Activated CD8-positive, alpha-beta memory T cell treated with anti-CD3 and anti-CD28 coated beads for 36 hours (primary cell): ENCODE results near the gene PCNX3. TPM values are rescaled to one million over a fixed set of nuclear protein-coding genes. Genes with fewer than 3 reads are reported as not detected.

ENCODE experiments used
- CTCF ChIA-PET: fragments of 350-600 bp; sonication (Branson Sonifier 250); formaldehyde crosslinking; loops from one replicate; lab custom pipeline; 2021; ENCODE audit warnings: antibody characterized with exemption; lab: Charles Lee
- POLR2A ChIA-PET: fragments of 350-600 bp; sonication (Branson Sonifier 250); formaldehyde crosslinking; loops from one replicate; lab custom pipeline; 2021; ENCODE audit warnings: antibody characterized with exemption; lab: Charles Lee
- total RNA-seq, 2 experiments: library from RNA; stranded (reverse); gene quantifications; one replicate each; pipeline ENCODE4 v1.2.3, GENCODE V29; 2021

PCNX3 gene
- total RNA-seq, 2 experiments from 2014 or later = 41.0 to 46.6 TPM

DNA sequence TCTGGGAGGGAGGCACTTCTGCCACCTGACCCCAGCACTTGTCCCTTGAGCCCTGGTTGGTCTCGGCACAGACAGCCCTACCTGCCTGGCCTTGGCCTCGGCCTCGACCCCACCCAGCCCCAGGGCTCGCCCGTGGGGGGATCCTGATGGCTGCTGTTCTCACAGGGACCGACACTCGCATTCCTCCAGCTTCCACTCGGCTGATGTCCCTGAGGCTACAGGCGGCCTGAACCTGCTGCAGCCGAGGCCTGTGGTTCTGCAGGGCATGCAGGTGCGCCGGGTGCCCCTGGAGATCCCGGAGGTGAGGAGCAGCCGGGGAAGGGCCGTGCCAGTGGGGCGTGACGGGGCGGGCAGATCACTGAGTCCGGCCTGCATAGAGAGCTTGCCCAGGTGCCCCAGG is 5.1 kb downstream of the PCNX3 start:
- POLR2A ChIA-PET = no interaction called here

DNA sequence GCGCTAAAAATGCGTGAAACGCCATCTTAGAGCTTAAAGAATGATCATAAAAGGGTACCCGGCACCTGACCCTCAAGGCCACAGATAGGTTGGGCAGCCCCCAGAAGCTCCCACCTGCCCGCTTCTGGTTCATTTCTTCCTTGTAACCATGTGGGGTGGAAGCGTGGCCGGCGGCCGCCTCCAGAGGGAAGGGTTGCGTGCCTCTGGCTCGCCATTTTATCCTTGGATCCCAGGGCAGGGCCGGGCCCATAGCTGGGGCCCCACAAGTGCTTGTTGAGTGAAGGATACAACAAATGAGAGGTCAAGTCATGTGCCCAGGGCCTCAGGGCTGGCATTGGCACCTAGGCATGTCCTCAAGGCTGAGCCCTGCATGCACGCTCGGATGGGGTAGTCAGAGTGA is 5.9 kb downstream of the PCNX3 start:
- ChIA-PET POLR2A (interaction anchor here (1.1 kb wide), 1 partner anchor 9 kb away, joined by 3 read pairs; no protein-coding TSS in a partner anchor), CTCF (interaction anchor here (0.6 kb wide), 1 partner anchor 46 kb away, joined by 3 read pairs; no protein-coding TSS in a partner anchor)

More for the DNA sequence above, 5.1 kb downstream of the PCNX3 start:
- CTCF ChIA-PET = no interaction called here

DNA sequence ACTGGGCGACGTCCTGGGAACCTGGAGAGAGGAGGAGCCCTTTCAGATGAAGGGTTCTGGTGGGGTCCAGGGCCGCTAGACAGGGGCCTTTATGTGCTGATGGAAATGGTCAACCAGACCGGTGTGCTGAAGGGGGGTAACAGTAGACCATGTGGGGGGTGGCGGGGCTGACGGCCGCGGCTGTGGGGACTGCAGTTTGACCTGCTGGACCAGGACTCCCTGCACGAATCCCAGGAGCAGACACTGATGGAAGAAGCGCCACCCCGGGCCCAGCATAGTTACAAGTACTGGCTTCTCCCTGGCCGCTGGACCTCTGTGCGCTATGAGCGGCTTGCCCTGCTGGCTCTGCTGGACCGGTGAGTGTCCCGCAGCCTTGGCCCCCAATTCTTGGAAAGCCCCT is 6.4 kb downstream of the PCNX3 start:
- ChIA-PET CTCF (interaction anchor here (0.6 to 1.6 kb wide), 2 partner anchors 11 to 46 kb away, joined by 3 to 4 read pairs; no protein-coding TSS in a partner anchor), POLR2A (interaction anchor here (1.1 kb wide), 1 partner anchor 9 kb away, joined by 3 read pairs; no protein-coding TSS in a partner anchor)

DNA sequence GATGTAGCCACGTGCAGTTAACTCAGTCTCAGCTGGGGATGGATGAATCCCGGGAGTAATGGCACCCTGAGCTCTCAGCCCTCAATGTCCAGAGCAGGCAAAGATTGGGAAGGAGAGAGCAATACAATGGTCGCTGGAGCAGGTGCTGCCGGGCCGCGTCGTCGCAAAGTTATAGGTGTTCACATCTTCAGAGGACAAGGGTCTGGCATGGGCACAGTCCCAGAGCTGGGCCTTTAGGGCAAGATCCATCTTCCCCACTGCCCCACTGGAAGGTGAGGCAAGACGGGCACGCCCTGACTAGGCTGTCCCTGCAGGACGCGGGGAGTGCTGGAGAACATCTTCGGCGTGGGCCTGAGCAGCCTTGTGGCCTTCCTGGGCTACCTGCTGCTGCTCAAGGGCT is 7.6 kb downstream of the PCNX3 start:
- CTCF ChIA-PET = interaction anchor here (0.6 to 1.6 kb wide), 3 partner anchors 10 to 331 kb away, joined by 3 to 4 read pairs (median 3); partner anchors contain the start of gene SIPA1
- POLR2A ChIA-PET = interaction anchor here (1.0 kb wide), 1 partner anchor 15 kb away, joined by 4 read pairs; the partner anchor contains the start of gene SIPA1

DNA sequence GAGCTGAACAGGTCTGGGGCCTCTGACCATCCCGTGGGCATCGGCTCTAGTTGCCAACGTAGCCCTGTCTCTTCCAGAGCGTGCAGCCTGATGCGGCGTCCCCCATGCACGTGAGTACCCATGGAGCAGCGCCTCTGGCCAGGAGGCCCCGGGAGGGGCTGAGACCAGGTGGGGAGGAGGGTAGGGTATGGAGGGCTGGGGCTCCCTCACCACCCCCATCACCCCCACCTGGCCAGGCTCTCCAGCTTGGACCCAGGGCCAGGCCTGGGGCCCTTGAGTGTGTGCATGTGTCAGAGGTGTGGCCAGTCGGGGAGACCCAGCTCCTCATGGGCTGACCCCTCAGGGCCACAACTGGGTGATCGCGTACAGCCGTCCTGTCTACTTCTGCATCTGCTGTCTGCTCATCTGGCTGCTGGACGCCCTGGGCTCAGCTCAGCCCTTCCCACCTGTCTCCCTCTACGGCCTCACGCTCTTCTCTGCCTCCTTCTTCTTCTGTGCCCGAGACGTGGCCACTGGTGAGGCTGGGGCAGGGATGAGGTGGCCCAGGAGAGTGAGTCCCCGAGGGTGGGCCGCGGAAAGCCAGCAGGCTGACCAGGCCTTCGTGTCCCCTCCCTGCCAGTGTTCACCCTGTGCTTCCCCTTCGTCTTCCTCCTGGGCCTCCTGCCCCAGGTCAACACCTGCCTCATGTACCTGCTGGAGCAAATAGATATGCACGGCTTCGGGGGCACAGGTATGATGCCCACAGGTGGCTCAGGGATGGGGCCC is 8.5 kb downstream of the PCNX3 start:
- ChIA-PET POLR2A (interaction anchor here (0.7 kb wide), 1 partner anchor 28 kb away, joined by 3 read pairs; no protein-coding TSS in a partner anchor), CTCF (interaction anchor here (1.0 kb wide), 1 partner anchor 14 kb away, joined by 3 read pairs; the partner anchor contains the start of gene SIPA1)

DNA sequence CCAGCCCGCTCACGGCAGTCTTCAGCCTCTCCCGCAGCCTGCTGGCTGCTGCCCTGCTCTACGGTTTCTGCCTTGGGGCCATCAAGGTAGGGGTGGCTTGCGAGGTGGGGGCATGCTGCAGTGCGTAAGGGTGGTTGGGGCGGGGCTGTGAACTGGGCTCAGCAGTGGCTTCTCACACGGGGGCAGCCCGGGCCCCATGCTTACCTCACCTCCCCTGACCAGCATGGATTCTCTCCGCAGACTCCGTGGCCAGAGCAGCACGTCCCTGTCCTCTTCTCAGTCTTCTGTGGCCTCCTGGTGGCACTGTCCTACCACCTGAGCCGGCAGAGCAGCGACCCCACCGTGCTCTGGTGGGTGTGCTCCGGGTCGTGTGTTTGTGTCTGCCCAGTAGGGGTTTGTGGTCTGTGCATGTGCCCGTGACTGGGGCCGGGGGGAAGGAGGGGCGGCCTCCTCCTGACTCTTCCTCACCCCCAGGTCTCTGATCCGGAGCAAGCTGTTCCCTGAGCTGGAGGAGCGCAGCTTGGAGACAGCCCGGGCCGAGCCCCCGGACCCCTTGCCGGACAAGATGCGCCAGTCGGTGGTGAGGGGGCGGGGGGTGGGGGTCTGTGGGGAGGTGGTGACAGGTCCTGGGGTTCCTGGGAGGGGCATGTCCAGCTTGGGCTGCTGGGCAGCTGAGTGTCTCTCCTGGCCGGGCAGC is 9.5 kb downstream of the PCNX3 start:
- ChIA-PET CTCF (interaction anchor here (0.8 to 2.3 kb wide), 9 partner anchors 8 to 155 kb away, joined by 3 to 9 read pairs (median 5); partner anchors contain the start of genes AP5B1, EHBP1L1 and RNASEH2C), POLR2A (no interaction called here)

DNA sequence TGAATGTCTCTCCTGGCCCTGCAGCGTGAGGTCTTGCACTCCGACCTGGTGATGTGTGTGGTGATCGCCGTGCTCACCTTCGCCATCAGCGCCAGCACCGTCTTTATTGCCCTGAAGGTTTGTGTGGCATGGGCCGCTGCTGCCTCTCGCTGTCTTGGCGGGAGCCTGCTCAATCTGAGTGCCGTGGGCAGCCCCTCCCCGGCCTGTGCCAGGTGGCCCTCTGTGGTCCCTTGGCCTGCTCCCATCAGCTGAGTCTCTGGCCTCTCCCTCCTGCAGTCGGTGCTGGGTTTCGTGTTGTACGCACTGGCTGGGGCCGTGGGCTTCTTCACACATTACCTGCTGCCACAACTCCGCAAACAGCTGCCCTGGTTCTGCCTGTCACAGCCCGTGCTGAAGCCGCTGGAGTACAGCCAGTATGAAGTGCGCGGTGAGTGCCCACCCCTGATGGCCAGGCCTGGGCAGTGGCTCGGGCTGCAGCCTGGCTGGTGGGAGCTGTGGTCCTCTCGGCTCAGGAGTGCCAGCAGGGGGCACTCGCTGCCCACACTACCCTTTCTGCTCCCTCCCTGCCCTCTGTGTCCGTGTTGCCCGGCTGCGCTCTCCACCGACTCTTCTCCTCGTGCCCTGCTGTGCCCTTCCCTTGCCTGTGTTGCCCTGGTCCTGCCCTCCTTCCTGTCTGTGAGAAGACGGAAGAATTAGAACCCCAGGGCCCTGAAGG is 10.2 kb downstream of the PCNX3 start:
- ChIA-PET POLR2A (interaction anchor here (0.7 kb wide), 1 partner anchor 13 kb away, joined by 3 read pairs; the partner anchor contains the start of gene SIPA1), CTCF (interaction anchor here (0.6 to 2.3 kb wide), 13 partner anchors 9 to 757 kb away, joined by 3 to 9 read pairs (median 4); partner anchors contain the start of genes AP5B1, EHBP1L1, KAT5 and MUS81)

DNA sequence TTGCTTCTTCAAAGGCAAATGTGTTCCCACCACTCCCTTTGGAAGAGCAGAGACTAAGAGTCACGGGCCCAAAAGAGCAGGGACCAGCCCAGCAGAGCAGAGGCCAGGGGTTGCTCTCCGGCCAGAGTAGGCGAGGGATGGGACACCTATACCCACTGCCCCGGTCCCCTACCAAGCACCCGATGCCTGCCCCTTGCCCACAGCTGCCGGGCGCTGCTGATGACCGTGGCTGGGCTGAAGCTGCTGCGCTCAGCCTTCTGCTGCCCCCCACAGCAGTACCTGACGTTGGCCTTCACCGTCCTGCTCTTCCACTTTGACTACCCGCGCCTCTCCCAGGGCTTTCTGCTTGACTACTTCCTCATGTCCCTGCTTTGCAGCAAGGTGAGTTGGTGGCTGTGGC is 11.6 kb downstream of the PCNX3 start:
- POLR2A ChIA-PET = interaction anchor here (0.5 kb wide), 1 partner anchor 341 kb away, joined by 3 read pairs; no protein-coding TSS in a partner anchor

DNA sequence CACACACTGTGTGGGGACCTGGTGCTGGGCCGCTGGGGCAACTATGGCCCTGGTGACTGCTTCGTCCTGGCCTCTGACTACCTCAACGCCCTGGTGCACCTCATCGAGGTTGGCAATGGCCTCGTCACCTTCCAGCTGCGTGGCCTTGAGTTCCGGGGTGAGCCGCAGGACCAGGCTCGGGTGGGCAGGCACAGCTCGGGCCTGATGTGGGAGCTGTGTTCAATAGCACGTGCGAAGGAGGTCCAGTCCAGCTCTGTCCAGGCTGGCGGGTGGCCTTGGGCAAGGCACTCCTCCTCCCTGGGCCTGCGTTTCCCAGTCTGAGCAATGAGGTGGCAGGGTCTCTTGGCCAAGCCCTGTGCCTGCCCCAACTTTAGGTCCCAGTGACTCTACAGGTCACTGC is 14.0 kb downstream of the PCNX3 start:
- POLR2A ChIA-PET = no interaction called here
- CTCF ChIA-PET = interaction anchor here (0.9 kb wide), 1 partner anchor 8 kb away, joined by 3 read pairs; the partner anchor contains the start of gene SIPA1

More for the DNA sequence above, 11.6 kb downstream of the PCNX3 start:
- CTCF ChIA-PET = interaction anchor here (0.5 to 1.8 kb wide), 7 partner anchors 10 to 504 kb away, joined by 3 to 9 read pairs (median 3); partner anchors contain the start of genes KAT5 and SIPA1

DNA sequence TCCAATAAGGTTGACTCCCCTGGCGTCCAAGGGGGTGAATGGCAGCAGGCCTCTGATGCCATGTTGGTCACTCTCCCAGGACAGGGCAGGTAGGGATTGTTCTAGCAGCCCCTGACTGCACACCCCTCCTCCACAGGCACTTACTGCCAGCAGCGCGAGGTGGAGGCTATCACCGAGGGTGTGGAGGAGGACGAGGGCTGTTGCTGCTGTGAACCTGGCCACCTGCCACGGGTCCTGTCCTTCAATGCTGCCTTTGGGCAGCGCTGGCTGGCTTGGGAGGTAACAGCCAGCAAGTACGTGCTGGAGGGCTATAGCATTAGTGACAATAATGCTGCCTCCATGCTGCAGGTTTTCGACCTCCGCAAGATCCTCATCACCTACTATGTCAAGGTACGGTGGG is 14.6 kb downstream of the PCNX3 start:
- CTCF ChIA-PET = no interaction called here

DNA sequence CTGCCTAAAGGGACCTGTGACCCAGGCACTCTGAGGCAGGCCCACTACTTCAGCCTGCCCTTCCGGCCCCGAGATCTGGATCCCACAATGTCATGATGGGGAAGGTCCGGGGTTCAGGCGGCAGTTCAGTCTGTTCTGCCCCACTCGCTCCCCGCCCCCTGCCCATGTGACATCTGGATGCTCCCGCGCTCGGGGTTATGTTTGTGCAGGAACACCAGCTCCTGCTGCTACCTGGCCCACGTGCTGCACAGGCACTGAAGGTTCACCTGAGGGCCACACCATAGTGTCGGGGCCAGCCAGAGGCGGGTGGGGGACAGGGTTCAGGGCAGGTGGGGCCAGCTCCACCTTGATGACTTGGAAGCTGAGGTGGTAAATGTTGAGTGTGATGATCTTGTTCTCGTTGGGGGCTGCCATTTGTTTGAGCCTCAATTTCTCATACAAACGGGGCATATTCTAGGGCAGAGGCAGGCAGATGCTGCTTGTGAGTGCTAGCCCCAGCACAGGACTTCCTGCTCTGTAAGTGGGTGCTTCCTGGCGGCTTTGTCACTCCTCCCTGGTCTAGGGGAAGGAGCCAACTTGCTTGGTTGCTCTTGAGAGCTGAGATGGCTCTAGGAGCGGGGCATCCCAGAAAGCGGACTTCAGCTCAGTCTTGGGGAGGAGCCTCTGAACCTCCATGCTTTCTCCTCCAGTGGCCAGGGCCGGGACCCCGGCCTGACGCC is 18.0 kb downstream of the PCNX3 start:
- CTCF ChIA-PET = interaction anchor here (0.9 to 1.7 kb wide), 4 partner anchors 11 to 184 kb away, joined by 3 to 7 read pairs (median 4); no protein-coding TSS in a partner anchor

More for the DNA sequence above, 14.6 kb downstream of the PCNX3 start:
- POLR2A ChIA-PET = interaction anchor here (0.8 kb wide), 1 partner anchor 9 kb away, joined by 3 read pairs; no protein-coding TSS in a partner anchor

DNA sequence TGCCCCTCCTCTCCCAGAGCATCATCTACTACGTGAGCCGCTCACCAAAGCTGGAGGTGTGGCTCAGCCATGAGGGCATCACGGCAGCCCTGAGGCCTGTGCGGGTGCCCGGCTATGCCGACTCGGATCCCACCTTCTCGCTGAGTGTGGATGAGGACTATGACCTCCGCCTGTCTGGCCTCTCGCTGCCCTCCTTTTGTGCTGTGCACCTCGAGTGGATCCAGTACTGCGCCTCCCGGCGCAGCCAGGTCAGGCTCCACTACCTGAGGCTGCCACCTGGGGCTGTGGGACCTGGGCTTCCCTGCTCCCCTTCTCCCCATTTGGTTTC is 18.5 kb downstream of the PCNX3 start:
- POLR2A ChIA-PET = no interaction called here
- CTCF ChIA-PET = interaction anchor here (0.9 to 1.3 kb wide), 2 partner anchors 77 to 183 kb away, joined by 3 to 4 read pairs; no protein-coding TSS in a partner anchor

More for the DNA sequence above, 18.0 kb downstream of the PCNX3 start:
- POLR2A ChIA-PET = interaction anchor here (0.9 kb wide), 1 partner anchor 11 kb away, joined by 3 read pairs; no protein-coding TSS in a partner anchor

DNA sequence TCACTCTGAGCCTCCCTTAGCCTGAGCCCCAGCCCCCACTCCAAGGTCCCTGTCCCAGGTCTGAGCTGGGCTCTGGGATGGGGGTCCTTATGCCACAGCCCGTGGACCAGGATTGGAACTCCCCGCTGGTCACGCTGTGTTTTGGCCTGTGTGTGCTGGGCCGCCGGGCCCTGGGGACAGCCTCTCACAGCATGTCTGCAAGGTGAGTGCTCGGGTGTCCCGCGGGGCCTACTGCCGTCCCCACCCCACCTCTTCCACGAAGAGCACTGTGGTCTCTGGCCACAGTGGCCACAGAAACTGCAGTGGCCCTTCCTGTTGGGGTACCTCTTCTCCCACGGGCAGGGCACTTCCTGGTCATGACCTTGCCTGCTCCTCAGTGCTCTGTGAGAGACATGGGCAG is 18.9 kb downstream of the PCNX3 start:
- ChIA-PET POLR2A (no interaction called here), CTCF (no interaction called here)

DNA sequence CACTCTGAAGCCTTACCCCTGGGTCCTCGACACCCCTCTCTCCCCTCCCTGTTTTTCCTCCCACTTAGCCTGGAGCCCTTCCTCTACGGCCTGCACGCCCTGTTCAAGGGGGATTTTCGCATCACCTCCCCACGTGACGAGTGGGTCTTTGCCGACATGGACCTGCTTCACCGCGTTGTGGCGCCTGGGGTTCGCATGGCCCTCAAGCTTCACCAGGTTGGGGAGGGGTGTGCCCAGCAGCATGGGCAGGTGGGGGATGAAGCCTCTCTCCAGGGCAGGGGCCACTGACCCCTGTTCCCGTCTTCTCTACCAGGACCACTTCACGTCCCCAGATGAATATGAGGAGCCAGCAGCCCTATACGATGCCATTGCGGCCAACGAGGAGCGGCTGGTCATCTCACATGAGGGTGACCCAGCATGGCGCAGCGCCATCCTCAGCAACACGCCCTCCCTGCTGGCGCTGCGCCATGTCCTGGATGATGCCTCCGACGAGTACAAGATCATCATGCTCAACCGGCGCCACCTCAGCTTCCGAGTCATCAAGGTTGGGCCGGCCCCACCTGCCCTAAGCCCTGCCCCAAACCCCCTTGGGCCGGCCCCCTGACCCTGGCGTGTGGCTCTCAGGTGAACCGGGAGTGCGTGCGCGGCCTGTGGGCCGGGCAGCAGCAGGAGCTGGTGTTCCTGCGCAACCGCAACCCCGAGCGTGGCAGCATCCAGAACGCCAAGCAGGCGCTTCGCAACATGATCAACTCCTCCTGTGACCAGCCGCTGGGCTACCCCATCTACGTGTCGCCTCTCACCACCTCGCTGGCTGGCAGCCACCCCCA is 19.5 kb downstream of the PCNX3 start:
- CTCF ChIA-PET = no interaction called here
- POLR2A ChIA-PET = no interaction called here

DNA sequence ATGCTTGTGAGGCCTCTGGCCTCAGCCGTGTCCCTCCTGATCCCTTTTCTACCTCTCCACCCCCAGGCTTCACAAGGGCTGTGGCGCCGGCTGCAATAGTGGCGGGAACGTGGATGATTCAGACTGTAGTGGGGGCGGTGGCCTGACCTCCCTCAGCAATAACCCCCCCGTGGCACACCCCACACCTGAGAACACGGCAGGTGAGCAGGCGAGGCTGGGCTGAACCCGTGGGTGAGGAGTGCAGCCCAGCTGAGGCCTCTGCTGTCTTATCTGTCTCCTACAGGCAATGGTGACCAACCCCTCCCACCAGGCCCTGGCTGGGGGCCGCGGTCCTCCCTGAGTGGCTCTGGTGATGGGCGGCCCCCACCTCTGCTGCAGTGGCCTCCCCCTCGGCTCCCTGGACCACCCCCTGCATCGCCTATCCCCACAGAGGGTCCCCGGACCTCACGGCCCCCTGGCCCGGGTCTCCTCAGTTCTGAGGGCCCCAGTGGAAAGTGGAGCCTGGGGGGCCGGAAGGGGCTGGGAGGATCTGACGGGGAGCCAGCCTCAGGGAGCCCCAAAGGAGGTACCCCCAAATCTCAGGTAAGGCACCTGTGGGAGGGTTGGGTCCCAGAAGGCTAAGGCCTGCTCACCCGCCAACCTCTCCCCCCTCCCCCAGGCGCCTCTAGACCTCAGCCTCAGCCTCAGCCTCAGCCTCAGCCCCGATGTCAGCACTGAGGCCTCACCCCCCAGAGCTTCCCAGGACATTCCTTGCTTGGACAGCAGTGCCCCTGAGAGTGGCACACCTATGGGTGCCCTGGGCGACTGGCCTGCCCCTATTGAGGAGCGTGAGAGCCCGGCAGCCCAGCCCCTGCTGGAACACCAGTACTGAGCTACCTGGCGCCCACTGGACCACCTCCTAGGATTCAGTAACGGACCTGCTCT is 20.8 kb downstream of the PCNX3 start:
- POLR2A ChIA-PET = interaction anchor here (0.7 to 6.3 kb wide), 2 partner anchors 15 to 70 kb away, joined by 11 to 39 read pairs; no protein-coding TSS in a partner anchor
- CTCF ChIA-PET = no interaction called here
